SKM-1 (cell line): ENCODE data around the gene IGHMBP2.

ENCODE experiments used
- DNase-seq: peaks from one replicate; lab custom pipeline; 2025; ENCODE audit not compliant: unreplicated experiment; lab: John Stamatoyannopoulos, UW

Gene IGHMBP2

GRCh38 chr11:68938816-68939582 is 35.3 kb downstream of the IGHMBP2 start:
- no peak for DNase-seq

GRCh38 chr11:68939583-68940555 is 36.2 kb downstream of the IGHMBP2 start:
- no peak for DNase-seq

- DNase-seq = no peak
These were observed 37.1 kb downstream of the IGHMBP2 start for GRCh38 chr11:68940651-68941323.

GRCh38 chr11:68941324-68942094 is 37.8 kb downstream of the IGHMBP2 start:
- DNase-seq = no peak

GRCh38 chr11:68942095-68942620 is 38.5 kb downstream of the IGHMBP2 start:
- DNase-seq = no peak

GRCh38 chr11:68942751-68943271 is 39.1 kb downstream of the IGHMBP2 start:
- no peak for DNase-seq

- DNase-seq = no peak
These were observed 42.9 kb downstream of the IGHMBP2 start for GRCh38 chr11:68946416-68947090.

- DNase-seq = no peak
These were observed 43.5 kb downstream of the IGHMBP2 start for GRCh38 chr11:68947151-68947550.

GRCh38 chr11:68948496-68948895 is 44.8 kb downstream of the IGHMBP2 start:
- no peak for DNase-seq

- DNase-seq = no peak
These were observed 45.2 kb downstream of the IGHMBP2 start for GRCh38 chr11:68948935-68949334.

GRCh38 chr11:68950270-68950669 is 46.6 kb downstream of the IGHMBP2 start:
- DNase-seq = peak; percentile 12

GRCh38 chr11:68950762-68951161 is 47.1 kb downstream of the IGHMBP2 start:
- DNase-seq = no peak

GRCh38 chr11:68954836-68955606 is 51.3 kb downstream of the IGHMBP2 start:
- DNase-seq = no peak

GRCh38 chr11:68955607-68955958 is 51.9 kb downstream of the IGHMBP2 start:
- DNase-seq = no peak

- DNase-seq = no peak
These were observed 52.5 kb downstream of the IGHMBP2 start for GRCh38 chr11:68956142-68956541.

GRCh38 chr11:68956547-68957254 is 53.0 kb downstream of the IGHMBP2 start:
- no peak for DNase-seq

- DNase-seq = no peak
These were observed 54.5 kb downstream of the IGHMBP2 start for GRCh38 chr11:68958211-68958610.
